Tibial artery (tissue), 4 donors: ENCODE data around the gene CDH4.

Experiments used
- DNase-seq, 2 donors: peaks; one replicate each; pipeline ENCODE4 v3.0.0-alpha.2; 2019
- H3K27ac ChIP-seq, 2 donors: fragments of 200-600 bp; sonication (generic) in 1 of 2; 1 replicate in 1 of 2; 2 replicates in 1 of 2; pipeline ENCODE4 v1.5.1; 2018 to 2019; ENCODE audit warnings: mild to moderate bottlenecking in 1 of 2
- H3K27me3 ChIP-seq, 2 donors: fragments of 200-600 bp; sonication (generic) in 1 of 2; one replicate each; pipeline versions ENCODE4 v1.5.1 to v1.6.0; 2016 to 2019
- H3K36me3 ChIP-seq, 3 donors: fragments of 200-600 bp; sonication (generic) in 2 of 3; one replicate each; pipeline ENCODE4 v1.5.1; 2016 to 2019; ENCODE audit warnings: mild to moderate bottlenecking in 2 of 3
- H3K4me1 ChIP-seq, 4 donors: fragments of 200-600 bp; sonication (generic) in 2 of 4; 1 replicate in 3 of 4; 2 replicates in 1 of 4; pipeline ENCODE4 v1.5.1; 2016 to 2019
- H3K4me3 ChIP-seq, 2 donors: fragments of 200-600 bp; sonication (generic) in 1 of 2; 1 replicate in 1 of 2; 2 replicates in 1 of 2; pipeline ENCODE4 v1.5.1; 2018 to 2019; ENCODE audit warnings: mild to moderate bottlenecking in 2 of 2
- H3K9me3 ChIP-seq, 3 donors: fragments of 200-600 bp; sonication (generic) in 1 of 3; one replicate each; pipeline ENCODE4 v1.5.1; 2016 to 2019
- intact Hi-C: fragments of 100-400 bp; cut with DNase I; formaldehyde crosslinking; loops from one replicate; pipeline ENCODE4 v1.15.0; 2023; ENCODE audit warnings: low total_unique reads
- TF ChIP-seq, protein P1 (sequence below), 2 experiments: fragments of 200-600 bp in 1 of 2; fragments of 450-650 bp in 1 of 2; IDR thresholded peaks; one replicate each; pipeline ENCODE4 v1.5.1; 2017 to 2019; ENCODE audit warnings: antibody characterized with exemption in 2 of 2, mild to moderate bottlenecking in 1 of 2, moderate library complexity in 1 of 2

Gene CDH4

DNA sequence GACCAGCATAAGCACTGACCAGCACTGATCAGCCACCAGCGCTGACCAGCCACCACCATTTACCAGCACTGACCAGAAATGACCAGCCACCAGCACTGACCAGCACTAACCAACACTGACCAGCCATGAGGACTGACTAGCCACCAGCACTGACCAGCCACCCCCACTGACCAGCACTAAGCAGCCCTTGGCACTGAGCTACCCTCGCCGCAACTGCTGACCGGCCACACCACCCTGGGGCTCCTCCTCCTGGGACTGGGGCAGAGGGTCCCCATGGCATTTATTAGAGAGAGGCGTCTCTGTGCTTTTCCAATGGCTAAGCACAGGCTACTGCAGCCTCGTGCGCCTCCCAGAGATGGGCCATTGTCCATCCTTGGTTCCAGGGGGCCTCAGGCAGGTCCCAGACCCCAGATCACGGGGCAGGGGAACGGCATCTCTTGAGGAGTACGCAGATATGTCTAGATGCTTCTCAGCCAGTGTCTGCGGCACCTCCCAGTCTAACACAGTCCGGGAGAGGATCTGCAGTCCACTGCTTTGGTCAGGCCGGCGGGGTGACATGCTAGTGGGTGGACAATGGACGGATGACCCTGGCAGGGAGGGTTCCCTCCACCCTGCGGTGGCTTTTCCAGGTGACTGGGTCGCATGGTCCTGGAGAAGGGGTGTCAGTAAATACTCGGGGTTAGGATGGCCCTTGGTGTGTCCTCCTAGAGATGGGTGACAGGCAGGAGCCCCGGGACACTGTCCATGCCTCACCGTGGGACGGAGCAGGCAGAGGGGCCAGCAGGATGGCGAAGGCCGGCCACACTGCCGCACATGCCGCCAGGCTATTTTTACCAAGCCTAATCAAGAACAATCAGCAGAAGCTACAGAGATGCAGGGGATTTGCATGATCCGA lies 645.6 kb downstream of the CDH4 start:
- no peaks in the 10 kb centered on the region for H3K4me1 ChIP-seq
- H3K27ac ChIP-seq, result no peak overlapping the region
- no peak for DNase-seq
- TF ChIP-seq, protein P1, sequence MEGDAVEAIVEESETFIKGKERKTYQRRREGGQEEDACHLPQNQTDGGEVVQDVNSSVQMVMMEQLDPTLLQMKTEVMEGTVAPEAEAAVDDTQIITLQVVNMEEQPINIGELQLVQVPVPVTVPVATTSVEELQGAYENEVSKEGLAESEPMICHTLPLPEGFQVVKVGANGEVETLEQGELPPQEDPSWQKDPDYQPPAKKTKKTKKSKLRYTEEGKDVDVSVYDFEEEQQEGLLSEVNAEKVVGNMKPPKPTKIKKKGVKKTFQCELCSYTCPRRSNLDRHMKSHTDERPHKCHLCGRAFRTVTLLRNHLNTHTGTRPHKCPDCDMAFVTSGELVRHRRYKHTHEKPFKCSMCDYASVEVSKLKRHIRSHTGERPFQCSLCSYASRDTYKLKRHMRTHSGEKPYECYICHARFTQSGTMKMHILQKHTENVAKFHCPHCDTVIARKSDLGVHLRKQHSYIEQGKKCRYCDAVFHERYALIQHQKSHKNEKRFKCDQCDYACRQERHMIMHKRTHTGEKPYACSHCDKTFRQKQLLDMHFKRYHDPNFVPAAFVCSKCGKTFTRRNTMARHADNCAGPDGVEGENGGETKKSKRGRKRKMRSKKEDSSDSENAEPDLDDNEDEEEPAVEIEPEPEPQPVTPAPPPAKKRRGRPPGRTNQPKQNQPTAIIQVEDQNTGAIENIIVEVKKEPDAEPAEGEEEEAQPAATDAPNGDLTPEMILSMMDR (IDR thresholded peaks at IDR 0.05), result no peak
- no peaks in the 10 kb centered on the region for H3K36me3 ChIP-seq
- H3K27me3 ChIP-seq, result peaks cover 0 to 58% of the 10 kb centered on the region in 2 donors
- no peaks in the 10 kb centered on the region for H3K9me3 ChIP-seq
- intact Hi-C loops, result no loop called here
- no peak overlapping the region for H3K4me3 ChIP-seq

DNA sequence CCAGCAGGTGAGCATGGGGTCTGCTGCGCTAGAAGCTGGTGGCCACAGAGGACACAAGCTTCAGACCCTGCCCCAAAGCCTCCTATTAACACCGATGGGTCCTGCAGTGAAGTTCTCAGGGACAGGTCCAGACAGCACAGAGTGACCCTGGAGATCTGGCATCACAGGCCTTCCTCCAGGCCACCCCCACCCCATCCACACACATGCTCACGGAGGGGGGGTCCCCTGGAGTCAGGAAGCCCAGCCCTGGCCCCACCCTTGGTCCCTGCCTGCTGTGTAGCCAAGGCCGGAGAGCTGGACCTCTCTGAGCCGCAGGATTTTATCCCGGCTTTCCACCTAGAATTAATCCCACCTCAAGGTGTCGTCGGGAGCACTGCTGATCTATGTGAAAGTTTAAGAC lies 646.3 kb downstream of the CDH4 start:
- intact Hi-C loops, result no loop called here

DNA sequence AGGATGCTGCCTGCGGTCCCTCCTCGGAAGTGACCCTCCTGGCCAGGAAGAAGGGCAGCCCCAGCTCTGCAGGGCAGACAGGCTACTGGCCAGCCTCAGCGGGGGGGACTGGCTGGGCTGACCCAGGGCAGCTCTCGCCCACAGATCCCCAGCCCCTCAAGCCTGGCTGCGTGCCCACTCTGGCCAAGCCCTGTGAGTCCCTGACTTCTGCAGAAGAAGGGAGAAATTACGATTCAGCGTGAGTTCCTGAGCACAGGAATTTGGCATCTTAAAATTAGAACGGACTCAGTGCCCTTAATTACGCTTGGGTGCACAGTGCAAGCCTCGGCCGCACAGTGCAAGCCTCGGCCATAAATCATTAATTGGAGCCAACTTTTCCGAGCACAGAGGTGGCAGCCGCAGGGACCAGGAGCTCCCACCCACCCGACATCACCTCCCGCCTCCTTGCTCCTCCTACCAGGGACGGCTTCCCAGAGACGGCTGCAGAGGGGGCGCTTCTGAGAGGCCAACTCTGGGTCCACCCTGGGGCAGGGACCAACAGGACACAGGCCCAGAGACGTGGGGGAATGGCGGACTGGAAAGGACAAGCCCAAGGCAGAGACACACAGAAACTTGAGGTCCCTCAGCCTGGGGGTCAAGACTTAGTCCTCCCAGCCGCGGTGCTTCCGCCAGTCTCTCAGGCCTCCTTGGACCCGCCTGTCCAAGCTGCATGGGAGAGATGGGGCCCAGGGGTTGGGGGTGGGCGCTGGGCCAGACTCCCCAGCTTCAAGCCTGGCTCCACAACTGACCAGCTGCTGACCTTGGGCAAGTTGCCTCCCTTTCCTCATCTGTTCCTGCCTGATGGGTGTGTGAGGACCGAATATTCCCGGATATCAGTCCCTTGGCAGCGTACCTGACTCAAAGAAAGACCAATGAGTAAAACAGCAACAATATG lies 648.2 kb downstream of the CDH4 start:
- Histone ChIP-seq H3K4me1 (no peaks in the 10 kb centered on the region), H3K27me3 (peaks cover 0 to 65% of the 10 kb centered on the region in 2 donors), H3K4me3 (no peak overlapping the region), H3K9me3 (no peaks in the 10 kb centered on the region), H3K36me3 (no peaks in the 10 kb centered on the region), H3K27ac (no peak overlapping the region)
- DNase-seq, result no peak
- intact Hi-C loops, result no loop called here
- TF ChIP-seq, protein P1 (IDR thresholded peaks at IDR 0.05), result no peak

More for the DNA sequence above, 646.3 kb downstream of the CDH4 start:
- peaks cover 0 to 58% of the 10 kb centered on the region in 2 donors for H3K27me3 ChIP-seq
- TF ChIP-seq, protein P1 (IDR thresholded peaks at IDR 0.05), result no peak
- DNase-seq, result no peak
- H3K4me3 ChIP-seq, result no peak overlapping the region
- no peaks in the 10 kb centered on the region for H3K36me3 ChIP-seq
- no peaks in the 10 kb centered on the region for H3K4me1 ChIP-seq
- H3K9me3 ChIP-seq, result no peaks in the 10 kb centered on the region
- H3K27ac ChIP-seq, result no peak overlapping the region

DNA sequence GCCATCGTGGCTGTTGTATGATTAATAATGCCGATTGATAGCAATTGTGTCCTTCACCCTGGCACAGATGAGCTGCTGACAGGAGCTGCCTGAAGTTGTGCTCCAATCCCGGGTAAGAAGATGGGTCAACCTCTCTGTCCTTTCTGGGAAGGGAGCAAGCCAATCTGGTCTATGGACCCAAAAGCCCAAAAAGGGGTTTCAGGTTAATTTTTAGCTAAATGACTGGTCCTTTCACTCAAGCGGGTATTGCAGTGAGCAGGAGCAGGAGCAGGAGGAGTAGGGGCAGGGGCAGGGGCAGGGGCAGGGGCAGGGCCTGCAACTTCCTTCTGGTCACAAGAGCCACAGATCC lies 648.9 kb downstream of the CDH4 start:
- DNase-seq, result no peak
- Histone ChIP-seq H3K4me1 (no peaks in the 10 kb centered on the region), H3K4me3 (no peak overlapping the region), H3K27me3 (peaks cover 0 to 63% of the 10 kb centered on the region in 2 donors), H3K27ac (no peak overlapping the region), H3K9me3 (no peaks in the 10 kb centered on the region), H3K36me3 (no peaks in the 10 kb centered on the region)
- TF ChIP-seq, protein P1 (IDR thresholded peaks at IDR 0.05), result no peak
- intact Hi-C loops, result no loop called here

DNA sequence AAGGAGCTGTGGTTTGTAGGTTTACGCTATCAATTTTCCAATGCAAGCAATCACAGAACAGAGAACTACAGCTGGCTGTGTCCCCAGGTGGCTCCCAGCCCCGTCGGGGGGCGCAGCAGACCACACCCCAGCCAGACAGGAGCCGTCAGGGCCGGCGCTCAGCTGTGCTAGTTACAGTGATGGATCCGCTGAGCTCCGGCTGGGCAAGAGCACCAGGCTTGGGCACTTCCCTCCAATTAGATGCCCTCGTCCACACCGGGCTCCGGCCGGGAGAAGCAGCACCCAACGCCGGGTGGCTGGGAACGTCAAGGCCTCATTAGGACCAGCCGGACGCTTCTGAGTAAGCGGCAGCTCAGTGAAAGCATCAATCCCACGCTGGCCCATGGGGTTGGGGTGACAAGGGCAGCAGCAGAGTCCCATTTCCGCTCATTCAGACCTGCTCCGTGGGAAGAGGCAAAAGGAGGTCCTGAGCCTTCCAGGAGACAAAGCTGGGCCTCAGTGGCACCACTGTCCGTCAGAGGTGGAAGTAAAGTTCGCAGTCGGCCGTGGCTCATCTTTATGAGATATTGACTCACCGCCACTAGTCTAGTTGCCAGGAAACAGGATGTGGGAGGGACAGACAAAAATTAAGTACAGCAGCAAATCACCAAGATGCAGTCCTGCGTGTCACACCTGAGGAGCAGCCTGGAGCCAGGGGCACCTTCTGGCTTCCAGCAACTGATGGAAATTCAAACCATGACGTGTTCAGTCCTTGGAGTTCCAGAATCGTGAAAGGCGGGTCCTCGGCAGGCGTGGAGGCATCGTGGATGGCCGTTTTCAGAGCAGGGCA lies 649.5 kb downstream of the CDH4 start:
- intact Hi-C loops, result no loop called here
- Histone ChIP-seq H3K27me3 (peaks cover 0 to 60% of the 10 kb centered on the region in 2 donors), H3K9me3 (no peaks in the 10 kb centered on the region), H3K4me3 (no peak overlapping the region), H3K36me3 (no peaks in the 10 kb centered on the region), H3K4me1 (no peaks in the 10 kb centered on the region), H3K27ac (no peak overlapping the region)
- no peak for DNase-seq
- TF ChIP-seq, protein P1 (IDR thresholded peaks at IDR 0.05), result no peak
